Karpas-422 (cell line): ENCODE measurements around the gene PUS3. TPM values are rescaled to one million over a fixed set of nuclear protein-coding genes. Genes with fewer than 3 reads are reported as not detected.
"Not testable (repeated sequence)": the region's sequence is repeated elsewhere in the genome, so short reads cannot be mapped to it uniquely, and the experiment has no call there.

Experiments used
- DNase-seq: peaks from one replicate; pipeline ENCODE4 v3.0.0-alpha.2; 2015
- H2AFZ ChIP-seq: fragments of 200-600 bp; sonication (generic); 2 replicates; pipeline ENCODE4 v1.6.1; 2014; ENCODE audit warnings: antibody characterized with exemption, low read length, mixed read lengths
- H3K27ac ChIP-seq: fragments of 200-600 bp; sonication (generic); 2 replicates; pipeline ENCODE4 v1.5.1; 2014; ENCODE audit warnings: mild to moderate bottlenecking, low read length, moderate library complexity
- H3K27me3 ChIP-seq: fragments of 200-600 bp; sonication (generic); 2 replicates; pipeline ENCODE4 v1.6.1; 2014; ENCODE audit warnings: low read length, mixed read lengths
- H3K36me3 ChIP-seq: fragments of 200-600 bp; sonication (generic); 2 replicates; pipeline ENCODE4 v1.6.1; 2014; ENCODE audit warnings: low read length, mixed read lengths; ENCODE audit not compliant: insufficient read depth
- H3K4me1 ChIP-seq: fragments of 200-600 bp; sonication (generic); 2 replicates; pipeline ENCODE4 v1.6.1; 2014; ENCODE audit warnings: mild to moderate bottlenecking, low read length, mixed read lengths
- H3K4me2 ChIP-seq: fragments of 200-600 bp; sonication (generic); 2 replicates; pipeline ENCODE4 v1.6.1; 2014; ENCODE audit warnings: low read length, low read depth, mild to moderate bottlenecking; ENCODE audit not compliant: poor library complexity, severe bottlenecking
- H3K4me3 ChIP-seq: fragments of 200-600 bp; sonication (generic); 2 replicates; pipeline ENCODE4 v1.5.1; 2014; ENCODE audit warnings: mild to moderate bottlenecking, antibody characterized with exemption, low read length, mixed read lengths
- H3K79me2 ChIP-seq: fragments of 200-600 bp; sonication (generic); 2 replicates; pipeline ENCODE4 v1.6.1; 2014; ENCODE audit warnings: mild to moderate bottlenecking, low read length, mixed read lengths
- H3K9ac ChIP-seq: fragments of 200-600 bp; sonication (generic); 2 replicates; pipeline ENCODE4 v1.6.0; 2014; ENCODE audit warnings: low read length
- H3K9me2 ChIP-seq: fragments of 200-600 bp; sonication (generic), shearing (Covaris generic); replicated peaks from 2 replicates; pipeline ENCODE4 v1.6.0; 2014; ENCODE audit warnings: mild to moderate bottlenecking, low read length, moderate library complexity; ENCODE audit not compliant: insufficient read depth
- H3K9me3 ChIP-seq: fragments of 300-700, 200-600 bp; sonication (generic); 2 replicates; pipeline ENCODE4 v1.6.1; 2014; ENCODE audit warnings: low read length, mixed read lengths
- H4K20me1 ChIP-seq: fragments of 200-600 bp; sonication (generic); 2 replicates; pipeline ENCODE4 v1.6.1; 2014; ENCODE audit warnings: mild to moderate bottlenecking, antibody characterized with exemption, low read length, low read depth; ENCODE audit not compliant: insufficient read depth
- total RNA-seq: library from RNA; depleted of rRNA; stranded (reverse); fragments of >200 nt; shearing (Covaris generic); gene quantifications from 2 replicates; pipeline ENCODE4 v1.2.3, GENCODE V29; 2014; ENCODE audit warnings: low replicate concordance

The PUS3 gene
- total RNA-seq, 1 experiment from 2014 or later, result 3.1 TPM

DNA sequence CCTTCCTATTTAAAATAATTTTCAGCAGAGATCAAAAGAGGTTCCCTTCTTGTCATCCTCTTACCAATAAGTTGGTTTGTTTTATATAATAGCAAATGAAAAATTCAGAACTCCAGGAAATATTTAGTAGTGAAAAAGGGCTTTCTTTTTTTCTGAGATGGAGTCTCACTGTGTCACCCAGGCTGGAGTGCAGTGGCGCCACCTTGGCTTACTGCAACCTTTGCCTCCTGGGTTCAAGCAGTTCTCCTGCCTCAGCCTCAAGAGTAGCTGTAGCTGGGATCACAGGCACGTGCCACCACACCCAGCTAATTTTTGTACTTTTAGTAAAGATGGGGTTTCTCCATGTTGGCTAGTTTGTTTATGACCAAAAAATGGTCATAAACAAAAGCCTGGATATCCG is 11.6 kb upstream of the PUS3 start:
- not testable (repeated sequence) for H3K27me3 ChIP-seq, H3K9me2 ChIP-seq, H2AFZ ChIP-seq, H3K4me3 ChIP-seq, H3K79me2 ChIP-seq, H3K36me3 ChIP-seq, H3K4me2 ChIP-seq, DNase-seq, H3K9me3 ChIP-seq, H4K20me1 ChIP-seq, H3K9ac ChIP-seq, H3K4me1 ChIP-seq, H3K27ac ChIP-seq

DNA sequence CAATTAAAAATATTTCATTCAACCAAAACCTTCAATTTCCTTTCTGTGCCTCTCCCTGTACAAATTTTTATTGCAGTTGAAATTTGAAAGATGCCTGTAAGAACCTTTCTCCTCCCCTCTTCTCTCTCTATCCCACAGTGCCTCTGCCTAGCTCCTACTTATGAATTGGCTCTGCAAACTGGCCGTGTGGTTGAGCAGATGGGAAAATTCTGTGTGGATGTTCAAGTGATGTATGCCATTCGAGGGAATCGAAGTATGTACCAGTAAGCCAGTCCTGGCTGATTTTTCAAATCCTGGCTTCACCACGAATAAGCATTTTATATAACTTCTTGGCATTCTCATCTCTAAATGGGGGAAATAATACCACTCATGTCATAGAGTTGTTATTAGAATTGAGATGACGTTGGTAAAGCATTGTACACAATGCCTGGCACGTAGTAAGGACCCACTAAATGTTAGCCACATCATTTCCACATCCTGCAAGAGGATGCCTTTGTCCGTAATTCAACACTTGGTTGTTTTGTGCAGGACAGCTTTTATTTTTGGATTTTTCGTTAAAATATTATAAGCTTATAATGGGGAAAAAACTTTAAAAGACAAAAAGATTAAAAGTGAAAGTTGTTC is 7.3 kb upstream of the PUS3 start:
- no peaks in the 10 kb centered on the region for H3K27me3 ChIP-seq
- H3K9me2 ChIP-seq, result no peaks in the 10 kb centered on the region
- H3K79me2 ChIP-seq, result no peaks in the 10 kb centered on the region
- no peak overlapping the region for H3K27ac ChIP-seq
- no peaks in the 10 kb centered on the region for H3K36me3 ChIP-seq
- no peak overlapping the region for H3K4me2 ChIP-seq
- H3K9me3 ChIP-seq, result no peaks in the 10 kb centered on the region
- H2AFZ ChIP-seq, result no peak overlapping the region
- no peak overlapping the region for H3K4me3 ChIP-seq
- H3K9ac ChIP-seq, result no peak overlapping the region
- H3K4me1 ChIP-seq, result no peaks in the 10 kb centered on the region; the same call in 1 of the 2 replicates
- H4K20me1 ChIP-seq, result no peaks in the 10 kb centered on the region
- DNase-seq, result no peak

DNA sequence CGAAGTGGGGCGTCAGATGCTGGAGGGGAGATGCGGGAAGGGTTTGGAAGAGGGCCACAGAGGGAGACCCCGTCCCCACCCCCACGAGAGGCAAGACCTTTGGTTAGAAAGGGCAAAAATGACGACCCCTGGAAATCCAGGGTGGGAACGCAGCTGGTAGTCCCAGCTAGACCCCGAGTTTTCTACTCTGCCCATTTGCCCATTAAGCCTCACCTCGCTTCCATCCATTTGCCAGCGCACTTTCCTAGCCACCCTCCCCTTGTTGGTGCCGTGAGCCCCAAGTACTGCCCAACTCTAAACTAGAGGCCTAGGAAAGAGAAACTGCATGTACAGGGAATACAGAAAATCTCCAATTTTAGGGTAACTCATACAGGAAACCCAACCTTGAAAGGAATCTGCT is 1.7 kb upstream of the PUS3 start:
- Histone ChIP-seq H3K27ac (no peak overlapping the region), H3K9me3 (no peaks in the 10 kb centered on the region), H3K4me1 (peaks cover 5% of the 10 kb centered on the region), H4K20me1 (no peaks in the 10 kb centered on the region), H3K9me2 (no peaks in the 10 kb centered on the region), H3K4me2 (no peak overlapping the region), H3K9ac (no peak overlapping the region), H3K27me3 (no peaks in the 10 kb centered on the region), H2AFZ (no peak overlapping the region), H3K4me3 (no peak overlapping the region), H3K36me3 (no peaks in the 10 kb centered on the region), H3K79me2 (peaks cover 20% of the 10 kb centered on the region)
- no peak for DNase-seq

DNA sequence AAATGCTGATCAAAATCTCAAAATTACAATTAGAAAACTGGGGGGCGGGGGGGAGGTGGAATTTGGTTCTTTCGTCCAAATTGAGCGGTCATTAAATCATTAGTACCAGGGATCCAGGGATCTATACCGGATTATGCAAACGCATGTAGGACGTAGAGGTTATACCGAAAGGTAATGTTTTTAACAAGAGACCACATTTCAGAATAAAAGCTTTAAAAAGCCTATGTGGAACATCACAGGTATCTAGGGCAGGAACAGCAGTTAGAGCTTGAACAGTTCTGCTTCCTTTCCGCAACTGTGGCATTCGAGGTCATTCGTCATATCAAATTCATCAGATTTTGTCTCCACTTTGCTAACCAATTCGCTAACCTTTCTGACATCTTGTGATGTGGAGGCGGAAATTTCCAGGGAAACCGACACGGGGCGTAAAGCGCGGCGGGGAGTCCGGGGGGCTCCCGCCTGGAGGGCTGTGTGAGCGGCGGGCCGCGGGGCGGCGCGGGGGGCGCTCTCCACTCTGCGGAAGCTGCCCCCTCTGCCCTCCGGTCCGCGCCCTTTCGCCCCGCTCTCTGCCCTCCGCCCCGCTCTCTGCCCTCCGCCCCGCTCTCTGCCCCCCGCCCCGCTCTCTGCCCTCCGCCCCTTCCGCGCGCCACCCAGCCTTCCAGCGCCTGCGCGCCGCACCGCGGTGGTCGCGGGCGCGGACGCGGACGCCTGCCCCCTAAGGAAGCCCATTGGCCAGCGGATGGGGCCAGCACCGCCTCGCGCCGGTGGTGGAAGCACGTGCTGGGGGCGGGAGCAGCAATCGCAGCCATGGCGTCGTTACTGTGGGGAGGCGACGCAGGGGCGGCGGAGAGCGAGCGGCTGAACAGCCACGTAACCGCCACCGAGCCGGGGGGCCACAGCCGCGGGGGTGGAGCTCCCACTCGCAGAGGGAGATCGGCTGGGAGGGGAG is 979 bp upstream of the PUS3 start, which contains the start of gene DDX25:
Gene DDX25 (plus strand): TSS at position 798 of the 949 bp plus-strand sequence. CDS start 10 bp downstream, at position 808.
- no peaks in the 10 kb centered on the region for H3K9me2 ChIP-seq
- H2AFZ ChIP-seq, result no peak within 1 kb of the TSS
- no peaks in the 10 kb centered on the region for H3K9me3 ChIP-seq
- no peaks in the 10 kb centered on the region for H3K27me3 ChIP-seq
- no peaks in the 10 kb centered on the region for H4K20me1 ChIP-seq
- no peak within 1 kb of the TSS for H3K9ac ChIP-seq
- no peak within 1 kb of the TSS for H3K27ac ChIP-seq
- peaks cover 26% of the 10 kb centered on the region for H3K79me2 ChIP-seq
- DNase-seq, result no peak
- H3K4me3 ChIP-seq, result peak within 1 kb of the TSS; percentile 92; the same call in 1 of the 2 replicates
- H3K4me1 ChIP-seq, result peaks cover 5% of the 10 kb centered on the region
- no peak within 1 kb of the TSS for H3K4me2 ChIP-seq
- no peaks in the 10 kb centered on the region for H3K36me3 ChIP-seq

DNA sequence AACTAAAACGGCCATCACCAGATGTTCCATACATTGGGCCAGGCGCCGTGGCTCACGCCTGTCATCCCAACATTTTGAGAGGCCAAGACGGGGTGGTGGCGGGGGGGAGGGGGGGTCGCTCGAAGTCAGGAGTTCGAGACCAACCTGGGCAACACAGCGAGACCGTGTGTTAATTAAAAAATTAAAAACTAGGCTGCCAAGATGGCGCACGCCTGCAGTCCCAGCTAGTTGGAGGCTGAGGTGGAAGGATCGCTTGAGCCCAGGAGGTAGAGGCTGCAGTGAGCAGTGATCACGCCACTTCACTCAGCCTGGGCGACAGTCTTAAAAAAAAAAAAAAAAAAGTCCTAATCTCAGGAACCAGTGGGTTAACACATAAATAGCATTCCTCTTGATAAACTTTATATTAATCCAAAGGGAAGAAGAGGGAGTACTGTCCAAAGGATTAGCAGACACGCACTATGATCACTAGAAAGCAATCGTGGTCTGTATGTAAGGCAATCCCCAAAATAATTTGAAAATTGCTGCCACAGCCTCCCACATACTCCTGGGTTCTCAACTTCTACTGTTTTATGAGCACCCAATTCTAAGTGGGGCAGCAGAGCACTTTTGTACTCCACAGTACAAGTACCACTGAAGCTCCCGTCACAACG is 604 bp downstream of the PUS3 start:
- Histone ChIP-seq H3K79me2 (peaks cover 38% of the 10 kb centered on the region), H3K9ac (peak overlapping the region; percentile 79), H3K4me2 (peak overlapping the region; percentile 62), H3K36me3 (no peaks in the 10 kb centered on the region), H3K27ac (no peak overlapping the region), H3K9me2 (no peaks in the 10 kb centered on the region), H3K27me3 (no peaks in the 10 kb centered on the region), H3K4me3 (peak overlapping the region; percentile 92), H3K4me1 (peaks cover 5% of the 10 kb centered on the region), H4K20me1 (no peaks in the 10 kb centered on the region), H2AFZ (0 out of 2 replicates have a peak overlapping the region, but pooled peaks have one; percentile 71), H3K9me3 (no peaks in the 10 kb centered on the region)
- DNase-seq, result no peak

DNA sequence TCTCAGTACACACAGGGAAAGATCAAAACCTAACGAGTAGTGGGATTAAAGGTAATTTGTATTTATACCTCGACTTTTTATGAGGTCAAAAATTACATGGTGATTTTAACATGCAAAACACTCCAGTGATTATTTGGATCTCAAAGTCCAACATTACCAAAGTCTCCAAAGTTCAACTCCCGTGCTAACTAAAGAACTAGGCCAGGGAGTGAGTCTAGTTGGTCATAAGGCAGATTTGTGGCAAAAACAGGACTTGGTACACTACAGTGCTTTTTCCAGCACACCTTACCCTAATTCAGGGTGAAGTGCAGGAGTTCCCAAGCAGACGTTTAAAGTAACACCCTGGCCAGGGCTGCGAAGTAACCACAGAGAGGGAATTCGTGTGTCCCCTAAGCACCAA is 1.1 kb downstream of the PUS3 start:
- Histone ChIP-seq H3K4me1 (peaks cover 5% of the 10 kb centered on the region), H3K79me2 (peaks cover 41% of the 10 kb centered on the region), H2AFZ (no peak overlapping the region), H3K27me3 (no peaks in the 10 kb centered on the region), H3K4me3 (peak overlapping the region; percentile 92; the same call in 1 of the 2 replicates), H3K9ac (no peak overlapping the region), H3K27ac (no peak overlapping the region), H3K9me2 (no peaks in the 10 kb centered on the region), H3K36me3 (no peaks in the 10 kb centered on the region), H4K20me1 (no peaks in the 10 kb centered on the region), H3K9me3 (no peaks in the 10 kb centered on the region), H3K4me2 (peak overlapping the region; percentile 62)
- no peak for DNase-seq

DNA sequence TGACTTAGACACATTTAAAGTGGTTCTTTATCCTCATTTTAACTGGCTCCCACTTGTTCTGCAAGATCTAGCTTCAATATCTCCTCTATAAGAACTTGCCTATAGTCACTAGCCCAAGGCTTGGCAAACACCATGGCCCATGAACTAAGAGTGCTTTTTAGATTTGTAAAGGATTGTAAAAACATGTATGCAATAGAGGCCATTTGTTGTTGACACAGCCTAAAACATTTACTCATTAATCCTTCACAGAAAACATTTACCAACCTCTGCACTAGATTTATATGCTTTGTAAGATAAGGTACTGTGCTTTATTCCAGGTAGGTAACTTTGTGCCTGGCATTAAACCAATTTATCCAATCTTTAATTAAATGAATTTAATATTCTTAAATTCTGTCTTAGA is 10.0 kb downstream of the PUS3 start:
- H3K27me3 ChIP-seq, result no peaks in the 10 kb centered on the region
- no peak overlapping the region for H3K4me2 ChIP-seq
- peaks cover 3% of the 10 kb centered on the region; the same call in 1 of the 2 replicates for H3K4me1 ChIP-seq
- no peak for DNase-seq
- peaks cover 24% of the 10 kb centered on the region; the same call in 1 of the 2 replicates for H3K79me2 ChIP-seq
- no peak overlapping the region for H3K27ac ChIP-seq
- no peaks in the 10 kb centered on the region; the same call in 1 of the 2 replicates for H3K36me3 ChIP-seq
- H4K20me1 ChIP-seq, result no peaks in the 10 kb centered on the region
- H3K9ac ChIP-seq, result no peak overlapping the region
- no peak overlapping the region for H2AFZ ChIP-seq
- no peaks in the 10 kb centered on the region for H3K9me3 ChIP-seq
- H3K9me2 ChIP-seq, result no peaks in the 10 kb centered on the region
- H3K4me3 ChIP-seq, result no peak overlapping the region

DNA sequence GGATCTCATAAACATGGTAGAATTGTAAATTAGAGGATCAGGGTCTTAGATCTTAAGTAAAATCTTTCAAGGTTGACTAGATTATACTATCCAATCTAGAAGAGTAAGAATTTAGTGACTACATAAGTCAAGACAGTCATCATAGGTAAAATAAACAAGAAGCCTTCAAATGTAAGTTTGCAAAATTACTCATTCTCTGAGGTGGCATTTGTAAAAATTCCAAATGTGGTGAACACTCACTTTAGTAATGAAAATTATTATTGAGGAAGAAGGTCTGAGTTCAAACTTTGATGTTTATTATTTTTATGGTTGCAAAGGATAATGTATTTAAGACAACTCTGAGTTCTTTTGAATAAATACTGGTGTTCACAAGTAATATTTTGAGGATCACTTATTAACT is 10.9 kb downstream of the PUS3 start:
- DNase-seq, result no peak
- H3K4me2 ChIP-seq, result no peak overlapping the region
- H3K9me2 ChIP-seq, result no peaks in the 10 kb centered on the region
- no peaks in the 10 kb centered on the region for H4K20me1 ChIP-seq
- no peaks in the 10 kb centered on the region for H3K9me3 ChIP-seq
- no peak overlapping the region for H3K4me3 ChIP-seq
- H3K79me2 ChIP-seq, result peaks cover 18% of the 10 kb centered on the region; the same call in 1 of the 2 replicates
- no peaks in the 10 kb centered on the region for H3K27me3 ChIP-seq
- H2AFZ ChIP-seq, result no peak overlapping the region
- H3K4me1 ChIP-seq, result peaks cover 6% of the 10 kb centered on the region
- no peak overlapping the region for H3K9ac ChIP-seq
- no peaks in the 10 kb centered on the region; the same call in 1 of the 2 replicates for H3K36me3 ChIP-seq
- H3K27ac ChIP-seq, result no peak overlapping the region
